Renal cortex interstitium (tissue), 15 donors: Measurements from ENCODE around the gene POLR2C. TPM values are rescaled to one million over a fixed set of nuclear protein-coding genes. Genes with fewer than 3 reads are reported as not detected.

Source experiments
- DNase-seq, 11 donors: peaks; one replicate each; pipeline ENCODE4 v3.0.0-alpha.2; 2013; ENCODE audit warnings: low read depth in 9 of 11, low spot score in 4 of 11; ENCODE audit errors: extremely low read depth in 1 of 11
- long read RNA-seq, 16 experiments: transcript quantifications; one replicate each; lab custom pipeline, GENCODE V29; 2026
- polyA plus RNA-seq, 3 donors: library from polyadenylated mRNA; unstranded; fragments of 120-200 nt; gene quantifications; one replicate each; pipeline ENCODE4 v1.2.1, GENCODE V29; 2013; ENCODE audit not compliant: insufficient read length in 3 of 3

The POLR2C gene
- polyA plus RNA-seq: 10 to 100 TPM; 79.9 to 89.8 (median 88.4) TPM
- long read RNA-seq, donor 1, transcript POLR2C-201 (9 exons, 2,057 nt): major isoform, 47 of 92 reads
- long read RNA-seq, donor 1, partial matches to known transcripts: 43 of 92 reads
- long read RNA-seq, donor 1, other reads (novel, unspliced or antisense): 0 of 92 reads
- long read RNA-seq, donor 2, transcript POLR2C-201 (9 exons, 2,057 nt): major isoform, 32 of 41 reads
- long read RNA-seq, donor 2, partial matches to known transcripts: 0 of 41 reads
- long read RNA-seq, donor 2, other reads (novel, unspliced or antisense): 7 of 41 reads
- long read RNA-seq, donor 3, transcript POLR2C-201 (9 exons, 2,057 nt): major isoform, 50 of 54 reads
- long read RNA-seq, donor 3, partial matches to known transcripts: 0 of 54 reads
- long read RNA-seq, donor 3, other reads (novel, unspliced or antisense): 0 of 54 reads
- long read RNA-seq, donor 4, transcript POLR2C-201 (9 exons, 2,057 nt): major isoform, 35 of 120 reads
- long read RNA-seq, donor 4, partial matches to known transcripts: 79 of 120 reads
- long read RNA-seq, donor 4, other reads (novel, unspliced or antisense): 0 of 120 reads
- long read RNA-seq, donor 5: 0 reads
- long read RNA-seq, donor 6, transcript POLR2C-201 (9 exons, 2,057 nt): major isoform, 45 of 174 reads
- long read RNA-seq, donor 6, partial matches to known transcripts: 120 of 174 reads
- long read RNA-seq, donor 6, other reads (novel, unspliced or antisense): 5 of 174 reads
- long read RNA-seq, donor 7, transcript POLR2C-201 (9 exons, 2,057 nt): major isoform, 42 of 182 reads
- long read RNA-seq, donor 7, partial matches to known transcripts: 134 of 182 reads
- long read RNA-seq, donor 7, other reads (novel, unspliced or antisense): 5 of 182 reads
- long read RNA-seq, donor 8: 0 reads
- long read RNA-seq, donor 9, transcript POLR2C-201 (9 exons, 2,057 nt): major isoform, 37 of 55 reads
- long read RNA-seq, donor 9, partial matches to known transcripts: 15 of 55 reads
- long read RNA-seq, donor 9, other reads (novel, unspliced or antisense): 0 of 55 reads
- long read RNA-seq, donor 10, transcript POLR2C-201 (9 exons, 2,057 nt): major isoform, 48 of 63 reads
- long read RNA-seq, donor 10, partial matches to known transcripts: 5 of 63 reads
- long read RNA-seq, donor 10, other reads (novel, unspliced or antisense): 8 of 63 reads
- long read RNA-seq, donor 11, transcript POLR2C-201 (9 exons, 2,057 nt): major isoform, 17 of 18 reads
- long read RNA-seq, donor 11, partial matches to known transcripts: 0 of 18 reads
- long read RNA-seq, donor 11, other reads (novel, unspliced or antisense): 0 of 18 reads
- long read RNA-seq, donor 12, transcript POLR2C-201 (9 exons, 2,057 nt): major isoform, 16 of 83 reads
- long read RNA-seq, donor 12, partial matches to known transcripts: 66 of 83 reads
- long read RNA-seq, donor 12, other reads (novel, unspliced or antisense): 0 of 83 reads
- long read RNA-seq, donor 13: 0 reads
- long read RNA-seq, donor 14, transcript POLR2C-201 (9 exons, 2,057 nt): major isoform, 41 of 44 reads
- long read RNA-seq, donor 14, partial matches to known transcripts: 0 of 44 reads
- long read RNA-seq, donor 14, other reads (novel, unspliced or antisense): 0 of 44 reads
- long read RNA-seq, donor 15, transcript POLR2C-201 (9 exons, 2,057 nt): major isoform, 11 of 43 reads
- long read RNA-seq, donor 15, partial matches to known transcripts: 31 of 43 reads
- long read RNA-seq, donor 15, other reads (novel, unspliced or antisense): 0 of 43 reads
- long read RNA-seq, donor 16, transcript POLR2C-201 (9 exons, 2,057 nt): major isoform, 93 of 161 reads
- long read RNA-seq, donor 16, partial matches to known transcripts: 39 of 161 reads
- long read RNA-seq, donor 16, other reads (novel, unspliced or antisense): 21 of 161 reads

GRCh38 chr16:57462209-57462977 lies at the start of gene POLR2C:
TSS of gene POLR2C (plus strand) at chr16:57462679. CDS start at chr16:57462725, 46 bp downstream.
- peak in 9 of 11 donors; percentile 59 to 83 (median 81) for DNase-seq

DNA sequence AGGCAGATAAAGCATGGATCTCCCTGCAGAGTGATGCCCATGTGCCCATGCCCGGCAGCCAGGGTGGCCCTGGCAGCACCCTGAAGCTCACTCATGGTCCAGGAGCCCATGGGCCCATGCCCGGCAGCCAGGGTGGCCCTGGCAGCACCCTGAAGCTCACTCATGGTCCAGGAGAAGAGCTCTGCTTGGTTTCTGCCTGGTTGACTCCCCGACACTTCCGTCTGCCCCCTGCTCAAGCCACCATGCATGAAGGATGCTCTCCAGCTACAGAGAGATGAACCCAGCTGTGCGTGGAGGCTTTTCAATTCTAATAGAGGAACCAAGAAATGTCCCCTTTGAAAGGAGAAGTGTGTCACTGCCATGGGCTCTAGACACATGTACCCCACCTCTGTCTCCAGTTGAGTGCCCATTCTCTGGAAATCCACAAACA lies 49.2 kb upstream of the POLR2C start:
- DNase-seq: no peak

DNA sequence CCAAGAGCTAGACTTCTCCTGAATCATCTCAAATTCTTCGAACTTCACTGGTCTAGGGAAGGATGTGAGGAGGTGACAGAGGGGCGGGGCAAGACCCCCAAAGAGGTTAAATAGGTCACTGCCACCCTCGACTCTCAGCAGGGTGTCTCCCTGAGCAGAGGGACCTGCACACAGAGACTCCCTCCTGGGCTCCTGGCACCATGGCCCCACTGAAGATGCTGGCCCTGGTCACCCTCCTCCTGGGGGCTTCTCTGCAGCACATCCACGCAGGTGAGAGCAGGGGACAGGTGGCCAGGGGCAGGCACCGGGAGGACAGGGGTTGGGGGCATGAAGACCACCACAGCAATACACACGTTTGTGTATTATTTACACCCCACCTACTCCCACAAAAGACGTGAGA lies 48.7 kb upstream of the POLR2C start:
- no peak for DNase-seq

DNA sequence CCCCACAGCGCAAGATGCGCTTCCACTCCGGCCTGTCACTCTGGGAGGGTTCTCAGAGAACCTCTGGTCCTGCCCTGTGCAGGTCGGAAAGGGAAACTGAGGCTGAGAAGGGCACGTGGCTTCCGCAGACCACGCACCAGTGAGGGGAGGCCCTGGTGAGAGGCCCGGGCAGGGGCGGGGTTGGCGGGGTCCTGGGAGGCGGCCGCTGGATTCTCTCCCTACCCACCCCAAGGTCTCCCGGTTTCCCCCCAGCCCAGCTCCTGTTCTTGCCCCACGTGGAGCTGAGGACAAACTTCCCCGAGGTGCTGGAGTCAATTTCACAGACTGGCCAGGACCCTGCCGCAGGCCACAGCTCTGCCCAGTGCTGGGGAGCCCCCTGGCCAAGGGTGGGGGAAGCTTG lies 46.4 kb upstream of the POLR2C start:
- no peak for DNase-seq

GRCh38 chr16:57419506-57419905 lies 43.0 kb upstream of the POLR2C start:
- no peak for DNase-seq

GRCh38 chr16:57422026-57422944 lies 40.2 kb upstream of the POLR2C start:
- DNase-seq: peak in 10 of 11 donors; percentile 33 to 74 (median 62)

- no peak for DNase-seq
Observed at GRCh38 chr16:57423152-57423551, 39.3 kb upstream of the POLR2C start.

DNA sequence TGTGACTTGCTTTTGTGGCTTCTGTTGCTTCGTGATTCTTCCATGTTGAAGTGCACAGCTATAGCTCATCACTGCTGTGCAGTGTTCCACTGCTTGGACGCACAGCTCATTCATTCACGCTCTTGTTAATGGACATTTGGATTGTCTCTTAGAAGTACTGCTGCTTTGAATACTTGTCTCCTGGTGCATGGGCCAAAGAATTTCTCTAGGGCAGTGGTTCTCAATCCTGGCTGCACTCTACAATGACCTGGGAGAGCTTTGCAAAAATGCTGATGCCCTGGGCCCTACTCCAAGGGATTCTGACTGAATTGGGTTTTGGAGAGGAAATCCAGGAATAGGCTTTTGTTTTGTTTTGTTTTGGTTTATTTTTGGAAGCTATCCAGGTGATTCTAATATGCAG lies 37.9 kb upstream of the POLR2C start:
- no peak for DNase-seq

GRCh38 chr16:57426356-57426755 lies 36.1 kb upstream of the POLR2C start:
- no peak for DNase-seq

GRCh38 chr16:57427307-57427706 lies 35.2 kb upstream of the POLR2C start:
- no peak for DNase-seq

DNA sequence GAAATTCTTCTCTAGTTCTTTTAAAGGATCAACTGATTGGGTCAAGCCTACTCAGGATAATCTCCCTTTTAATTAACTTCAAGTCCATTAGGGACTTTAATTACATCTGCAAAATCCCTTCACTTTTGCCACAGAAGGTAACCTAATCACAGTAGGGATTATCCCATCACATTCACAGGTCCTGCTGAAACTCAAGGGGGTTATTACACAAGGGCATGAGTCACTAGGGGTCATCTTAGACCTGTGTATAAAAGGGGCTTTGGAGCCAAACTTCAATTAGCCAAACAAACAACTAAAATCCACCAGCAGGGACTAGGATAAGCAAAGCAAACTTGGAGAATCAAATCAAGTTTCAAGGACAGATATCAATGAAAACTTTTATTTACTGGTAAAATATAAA lies 34.7 kb upstream of the POLR2C start:
- no peak for DNase-seq

- no peak for DNase-seq
Observed at GRCh38 chr16:57430955-57431354, 31.5 kb upstream of the POLR2C start.

DNA sequence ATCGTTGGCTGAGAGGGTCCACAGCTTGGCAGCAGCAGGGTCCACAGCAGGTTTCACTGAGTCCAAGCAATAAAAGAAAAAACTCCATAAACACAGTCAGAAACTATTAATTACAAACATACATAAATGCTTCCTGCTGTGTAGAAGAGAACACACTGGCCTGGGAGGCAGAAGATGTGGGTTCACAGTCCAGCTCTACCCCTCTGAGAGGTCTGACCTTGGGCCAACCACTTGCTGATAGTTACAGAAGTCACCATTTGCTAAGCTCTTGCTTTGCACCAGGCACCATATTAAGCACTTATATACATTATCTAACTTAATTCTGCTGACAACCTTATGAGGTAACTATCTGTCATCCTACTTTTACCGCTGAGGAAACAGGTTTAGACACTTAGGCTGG lies 30.0 kb upstream of the POLR2C start:
- DNase-seq: no peak

- DNase-seq: no peak
Observed at GRCh38 chr16:57432989-57433388, 29.5 kb upstream of the POLR2C start.

DNA sequence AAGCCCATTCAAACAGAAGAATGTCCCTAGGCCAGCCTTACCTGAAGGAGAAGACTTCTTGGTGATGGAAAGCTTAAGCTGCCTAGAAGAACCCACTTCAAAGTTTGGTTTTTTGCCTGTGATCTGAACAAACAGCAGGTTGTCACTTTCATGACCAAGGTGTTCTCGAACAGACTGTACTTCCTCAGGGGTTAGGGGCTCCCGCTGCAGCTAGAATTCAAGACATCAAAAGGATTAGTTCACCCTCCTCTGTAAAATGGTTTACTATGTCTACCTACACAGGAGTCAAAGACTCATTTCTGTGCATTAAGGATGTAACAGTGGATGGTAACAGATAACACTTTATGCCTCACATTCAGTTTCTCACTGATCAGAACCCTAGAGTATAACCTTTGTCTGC lies 28.5 kb upstream of the POLR2C start:
- DNase-seq: no peak

GRCh38 chr16:57435838-57436237 lies 26.6 kb upstream of the POLR2C start:
- no peak for DNase-seq
